Cortex of kidney (tissue), 1 donor: ENCODE results near the gene PTDSS2.
"Not testable (repeated sequence)": the region's sequence is repeated elsewhere in the genome, so short reads cannot be mapped to it uniquely, and the experiment has no call there.

Source experiments
- DNase-seq: peaks from one replicate; lab custom pipeline; 2025; lab: John Stamatoyannopoulos, UW

The PTDSS2 gene

DNA sequence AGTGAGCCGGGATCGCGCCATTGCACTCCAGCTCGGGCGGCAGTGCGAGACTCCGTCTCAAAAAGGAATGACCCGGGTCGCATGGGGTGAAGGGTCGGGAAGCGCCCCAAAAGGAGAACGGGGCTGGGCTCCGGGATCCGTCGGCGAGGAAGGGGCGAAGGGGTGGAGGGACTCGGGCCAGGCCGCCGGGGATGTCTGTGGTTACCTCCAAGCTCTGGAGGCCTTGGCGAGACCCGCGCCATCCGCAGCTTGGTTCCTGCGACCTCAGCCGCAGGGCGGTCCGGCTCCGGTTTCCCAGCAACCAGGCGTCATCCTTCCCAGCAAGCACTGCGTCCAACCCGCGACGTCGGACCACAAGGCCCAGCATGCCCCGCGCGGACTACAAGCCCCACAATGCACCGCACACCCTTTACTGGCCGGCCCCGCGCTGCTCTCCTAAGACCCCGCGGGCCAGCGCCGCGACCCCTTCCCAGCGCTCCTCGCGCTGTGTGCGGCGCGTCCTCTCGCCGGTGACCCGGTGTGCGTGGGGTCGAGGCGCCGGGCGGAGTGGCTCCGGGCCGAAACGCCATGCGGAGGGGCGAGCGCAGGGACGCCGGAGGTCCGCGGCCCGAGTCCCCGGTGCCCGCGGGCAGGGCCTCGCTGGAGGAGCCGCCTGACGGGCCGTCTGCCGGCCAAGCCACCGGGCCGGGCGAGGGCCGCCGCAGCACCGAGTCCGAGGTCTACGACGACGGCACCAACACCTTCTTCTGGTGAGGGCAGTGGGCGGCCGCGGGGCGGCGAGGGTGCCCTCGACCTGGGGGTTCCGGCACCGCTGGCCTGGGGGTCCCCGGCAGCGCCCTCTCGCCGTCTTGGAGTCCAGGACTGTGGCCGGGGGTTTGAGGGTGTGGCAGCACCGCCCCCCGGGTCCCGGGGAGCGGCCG, at the start of gene PTDSS2:
Gene PTDSS2, plus strand, starts transcription at position 391 of the 920 bp plus-strand sequence. Its CDS starts 177 bp downstream, at position 568.
- DNase-seq, result no peak

- not testable (repeated sequence) for DNase-seq
These were observed 48.9 kb upstream of the PTDSS2 start for GRCh38 chr11:401196-401595.

- no peak for DNase-seq
These were observed 46.9 kb upstream of the PTDSS2 start for GRCh38 chr11:403021-403760.

- no peak for DNase-seq
These were observed 46.2 kb upstream of the PTDSS2 start for GRCh38 chr11:403761-404431.

GRCh38 chr11:404551-405264, 45.4 kb upstream of the PTDSS2 start:
- no peak for DNase-seq

GRCh38 chr11:405323-405953, 44.6 kb upstream of the PTDSS2 start:
- DNase-seq, result no peak

GRCh38 chr11:405954-406795, 43.9 kb upstream of the PTDSS2 start:
- DNase-seq, result no peak

- DNase-seq, result no peak
These were observed 43.1 kb upstream of the PTDSS2 start for GRCh38 chr11:406796-407650.

DNA sequence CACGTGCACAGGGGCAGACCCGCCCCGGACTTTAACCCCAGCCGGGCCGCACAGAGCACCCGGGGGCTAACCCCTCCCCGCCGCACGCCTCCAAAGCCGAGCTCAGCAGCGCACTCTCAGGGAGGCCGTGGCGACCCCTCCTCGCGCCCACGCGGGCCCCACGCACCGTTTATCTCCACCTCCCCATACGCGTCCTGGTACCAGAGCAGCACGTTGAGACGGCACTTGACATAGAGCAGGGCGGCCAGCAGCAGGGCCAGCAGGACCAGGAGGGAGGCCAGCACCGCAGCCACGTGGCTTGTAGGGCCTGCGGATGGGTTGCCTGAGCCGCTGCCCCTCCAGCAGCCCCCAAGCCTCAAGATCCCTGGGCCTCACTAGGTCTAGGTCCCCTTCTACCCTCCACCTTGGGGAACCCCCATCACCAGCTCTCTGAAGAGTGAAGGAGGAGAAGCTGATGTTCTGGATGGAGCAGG, 42.4 kb upstream of the PTDSS2 start:
- DNase-seq, result no peak

DNA sequence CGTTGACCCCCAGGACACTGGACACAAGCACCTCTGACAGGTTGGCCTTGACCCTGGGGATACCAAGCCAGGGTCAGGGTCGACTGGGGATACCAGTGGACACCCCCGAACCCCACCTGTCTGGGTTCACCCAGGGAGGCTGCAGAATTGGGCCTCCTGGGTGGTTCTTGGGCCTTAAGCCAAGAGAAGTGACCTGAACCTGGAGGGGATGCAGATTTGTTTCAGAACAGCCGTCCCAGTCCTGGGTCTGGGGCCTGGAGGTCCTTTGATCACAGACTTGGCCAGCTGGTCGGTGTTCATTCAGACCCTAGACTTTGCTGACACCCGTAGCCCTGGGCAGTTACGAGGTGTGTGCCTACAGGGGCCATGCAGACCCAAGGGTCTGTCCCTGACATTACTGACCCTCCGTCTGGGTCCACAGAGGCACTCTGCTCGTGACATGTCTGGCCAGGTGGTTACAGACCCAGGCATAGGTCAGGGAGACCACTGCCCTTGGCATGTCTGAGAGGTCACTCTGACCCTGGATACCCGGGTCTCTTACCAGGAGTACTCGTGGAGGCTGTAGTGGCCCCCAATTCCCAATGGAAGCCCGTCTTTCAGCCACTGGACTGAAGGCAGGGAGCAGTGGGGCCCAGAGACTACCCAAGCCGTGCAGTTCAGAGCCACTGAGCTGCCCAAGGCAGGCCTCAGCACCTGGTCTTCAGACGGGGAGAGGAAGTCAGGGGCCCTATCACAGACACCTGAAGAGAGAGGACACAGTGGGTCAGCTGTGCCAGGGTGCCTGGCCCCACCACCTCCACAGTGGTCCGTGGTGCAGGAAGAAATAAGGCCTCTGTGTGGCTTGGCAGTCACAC, 41.7 kb upstream of the PTDSS2 start:
- DNase-seq, result no peak

GRCh38 chr11:409008-409599, 41.0 kb upstream of the PTDSS2 start:
- DNase-seq, result no peak

GRCh38 chr11:409600-410483, 40.2 kb upstream of the PTDSS2 start:
- no peak for DNase-seq

DNA sequence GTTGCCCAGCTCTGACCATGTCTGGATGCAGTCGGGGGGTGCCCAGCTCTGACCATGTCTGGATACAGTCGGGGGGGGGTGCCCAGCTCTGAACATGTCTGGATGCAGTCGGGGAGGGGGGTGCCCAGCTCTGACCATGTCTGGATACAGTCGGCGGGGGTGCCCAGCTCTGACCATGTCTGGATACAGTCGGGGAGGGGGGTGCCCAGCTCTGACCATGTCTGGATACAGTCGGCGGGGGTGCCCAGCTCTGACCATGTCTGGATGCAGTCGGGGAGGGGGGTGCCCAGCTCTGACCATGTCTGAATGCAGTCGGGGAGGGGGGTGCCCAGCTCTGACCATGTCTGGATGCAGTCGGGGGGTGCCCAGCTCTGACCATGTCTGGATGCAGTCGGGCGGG, 39.4 kb upstream of the PTDSS2 start:
- not testable (repeated sequence) for DNase-seq

DNA sequence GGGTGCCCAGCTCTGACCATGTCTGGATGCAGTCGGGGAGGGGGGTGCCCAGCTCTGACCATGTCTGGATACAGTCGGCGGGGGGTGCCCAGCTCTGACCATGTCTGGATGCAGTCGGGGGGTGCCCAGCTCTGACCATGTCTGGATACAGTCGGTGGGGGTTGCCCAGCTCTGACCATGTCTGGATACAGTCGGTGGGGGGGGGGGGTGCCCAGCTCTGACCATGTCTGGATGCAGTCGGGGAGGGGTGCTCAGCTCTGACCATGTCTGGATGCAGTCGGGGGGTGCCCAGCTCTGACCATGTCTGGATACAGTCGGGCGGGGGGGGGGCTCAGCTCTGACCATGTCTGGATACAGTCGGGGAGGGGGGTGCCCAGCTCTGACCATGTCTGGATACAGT, 38.6 kb upstream of the PTDSS2 start:
- not testable (repeated sequence) for DNase-seq

- DNase-seq, result no peak
These were observed 37.4 kb upstream of the PTDSS2 start for GRCh38 chr11:412641-413119.
